ENCODE measurements around the gene RBMS2. TPM values are rescaled to one million over a fixed set of nuclear protein-coding genes. Genes with fewer than 3 reads are reported as not detected.

The RBMS2 gene
- total RNA-seq, 6 donors from 2014 or later, result 43.0 to 113 (median 78.4) TPM

DNA sequence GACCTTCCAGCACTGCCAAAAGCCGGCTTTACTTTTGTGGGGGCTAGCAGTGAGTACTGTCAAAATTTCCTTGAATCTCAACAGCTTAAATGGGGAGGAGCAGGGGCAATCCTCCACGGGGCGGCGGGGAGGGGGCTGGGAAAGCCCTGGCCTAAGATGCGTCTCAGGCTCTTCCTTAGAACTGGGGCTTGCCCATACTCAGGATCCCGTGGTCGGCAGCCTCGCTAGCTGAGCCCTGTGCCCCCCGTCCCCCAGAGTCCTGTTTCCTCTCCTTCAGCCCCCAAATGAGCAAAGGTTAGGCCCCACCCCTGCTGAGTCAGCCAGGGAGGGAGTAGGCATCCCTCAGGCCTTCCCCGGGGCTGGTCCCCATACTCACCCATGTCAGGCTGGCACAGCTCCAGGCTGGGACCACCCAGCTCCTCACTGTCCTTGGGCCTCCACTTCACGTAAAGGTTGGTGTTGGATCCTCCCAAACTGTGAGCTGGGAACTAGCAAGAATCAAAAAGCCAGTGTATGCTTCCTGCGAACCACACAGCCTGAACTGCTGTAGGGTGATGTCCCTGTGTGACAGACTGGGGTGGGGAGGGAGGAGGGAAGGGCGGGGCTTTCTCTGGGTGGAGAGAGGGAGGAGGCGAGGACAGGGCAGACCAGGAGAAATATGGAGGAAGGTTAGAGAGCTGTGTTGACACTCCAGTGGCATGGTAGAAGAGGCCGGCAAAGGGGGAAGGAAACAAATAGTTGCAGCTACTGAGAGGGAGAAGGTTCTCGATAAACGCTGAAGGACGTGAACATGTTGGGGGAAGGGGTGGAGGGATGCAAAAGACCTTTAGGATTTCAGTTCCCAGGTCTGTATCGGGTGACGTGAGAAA is 114.4 kb downstream of the RBMS2 start:
- 0 to 1% methylated on average over 15 to 20 of the region's 20 CpGs for WGBS, 2 donors
- Histone ChIP-seq H3K36me3 (peaks cover 31 to 39% (median 35%) of the 10 kb centered on the region in 4 donors), H3K27ac (peak overlapping the region; percentile 86 to 99 (median 94)), H3K9me3 (no peaks in the 10 kb centered on the region), H3K4me3 (peak overlapping the region; percentile 75 to 83 (median 80)), H3K4me1 (peaks cover 37 to 55% (median 41%) of the 10 kb centered on the region in 4 donors), H3K27me3 (no peaks in the 10 kb centered on the region)
- peak; percentile 79 to 93 for DNase-seq
- ATAC-seq (ENCODE audit: low FRiP score in 2 of 2), result peak; percentile 91 to 95
- peak in 3 of 4 donors; percentile 22 to 78 (median 72) for TF ChIP-seq POLR2A (IDR thresholded peaks at IDR 0.05)
- peak; percentile 55 to 94 for TF ChIP-seq POLR2AphosphoS5 (IDR thresholded peaks at IDR 0.05)
- TF ChIP-seq EP300 (IDR thresholded peaks at IDR 0.05), result peak in 1 of 4 donors; percentile 44
- TF ChIP-seq, protein P1, sequence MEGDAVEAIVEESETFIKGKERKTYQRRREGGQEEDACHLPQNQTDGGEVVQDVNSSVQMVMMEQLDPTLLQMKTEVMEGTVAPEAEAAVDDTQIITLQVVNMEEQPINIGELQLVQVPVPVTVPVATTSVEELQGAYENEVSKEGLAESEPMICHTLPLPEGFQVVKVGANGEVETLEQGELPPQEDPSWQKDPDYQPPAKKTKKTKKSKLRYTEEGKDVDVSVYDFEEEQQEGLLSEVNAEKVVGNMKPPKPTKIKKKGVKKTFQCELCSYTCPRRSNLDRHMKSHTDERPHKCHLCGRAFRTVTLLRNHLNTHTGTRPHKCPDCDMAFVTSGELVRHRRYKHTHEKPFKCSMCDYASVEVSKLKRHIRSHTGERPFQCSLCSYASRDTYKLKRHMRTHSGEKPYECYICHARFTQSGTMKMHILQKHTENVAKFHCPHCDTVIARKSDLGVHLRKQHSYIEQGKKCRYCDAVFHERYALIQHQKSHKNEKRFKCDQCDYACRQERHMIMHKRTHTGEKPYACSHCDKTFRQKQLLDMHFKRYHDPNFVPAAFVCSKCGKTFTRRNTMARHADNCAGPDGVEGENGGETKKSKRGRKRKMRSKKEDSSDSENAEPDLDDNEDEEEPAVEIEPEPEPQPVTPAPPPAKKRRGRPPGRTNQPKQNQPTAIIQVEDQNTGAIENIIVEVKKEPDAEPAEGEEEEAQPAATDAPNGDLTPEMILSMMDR (IDR thresholded peaks at IDR 0.05), result no peak

DNA sequence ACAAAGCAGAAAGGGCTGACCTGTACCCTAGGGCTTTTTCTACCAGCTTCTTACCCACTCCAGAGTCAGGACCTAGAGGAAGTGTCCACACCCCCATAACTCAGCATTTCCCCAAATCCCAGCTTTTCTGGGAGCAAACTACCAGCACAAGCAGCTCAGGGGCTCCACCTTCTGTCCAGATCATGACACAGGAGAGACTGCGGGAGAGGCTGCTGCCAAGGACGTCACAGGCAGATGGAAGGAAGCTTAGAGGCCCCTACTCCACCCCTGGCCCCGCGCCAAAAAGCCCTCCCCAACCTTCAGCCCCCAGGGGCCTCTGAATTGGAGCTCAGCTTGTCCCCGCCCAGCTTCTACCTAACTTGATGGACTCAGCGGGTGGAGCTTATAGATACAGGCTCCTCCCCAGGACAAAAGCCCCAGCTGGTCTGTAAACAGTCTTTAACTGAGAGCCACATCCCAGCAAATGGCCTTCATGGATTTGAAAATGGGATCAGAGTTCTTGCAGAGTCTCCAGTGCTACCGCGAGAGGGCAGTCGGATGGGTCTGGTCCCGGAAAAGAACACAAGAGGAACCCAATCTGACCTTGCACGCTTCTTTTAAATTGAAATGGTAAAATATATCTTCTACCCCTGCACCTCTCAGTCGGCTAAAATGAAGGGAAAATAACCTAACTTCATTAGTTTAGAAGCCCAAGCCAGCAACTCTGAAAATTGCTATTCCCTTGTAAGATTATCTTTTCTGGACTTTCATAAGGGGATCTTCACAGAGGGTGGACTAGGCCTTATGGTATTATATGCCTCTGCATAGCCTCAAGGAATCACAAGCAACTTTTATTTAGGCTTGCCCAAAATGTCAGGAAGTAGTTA is 115.3 kb downstream of the RBMS2 start:
- H3K27ac ChIP-seq, result peak overlapping the region; percentile 86 to 99 (median 94)
- WGBS, 2 donors, result 4% methylated on average over 11 to 12 of the region's 12 CpGs
- DNase-seq (peak; percentile 90 to 99), ATAC-seq (ENCODE audit: low FRiP score in 2 of 2) (peak; percentile 91 to 93)
- H3K36me3 ChIP-seq, result peaks cover 37 to 47% (median 44%) of the 10 kb centered on the region in 4 donors
- no peaks in the 10 kb centered on the region for H3K9me3 ChIP-seq
- TF ChIP-seq EP300 (IDR thresholded peaks at IDR 0.05) (no peak), POLR2A (IDR thresholded peaks at IDR 0.05) (peak in 1 of 4 donors; percentile 5), POLR2AphosphoS5 (IDR thresholded peaks at IDR 0.05) (peak; percentile 11 to 61)
- TF ChIP-seq, protein P1 (IDR thresholded peaks at IDR 0.05), result peak; percentile 37 to 69 (median 52)
- peaks cover 30 to 46% (median 33%) of the 10 kb centered on the region in 4 donors for H3K4me1 ChIP-seq
- H3K4me3 ChIP-seq, result peak overlapping the region; percentile 19 to 83 (median 76)
- H3K27me3 ChIP-seq, result no peaks in the 10 kb centered on the region

DNA sequence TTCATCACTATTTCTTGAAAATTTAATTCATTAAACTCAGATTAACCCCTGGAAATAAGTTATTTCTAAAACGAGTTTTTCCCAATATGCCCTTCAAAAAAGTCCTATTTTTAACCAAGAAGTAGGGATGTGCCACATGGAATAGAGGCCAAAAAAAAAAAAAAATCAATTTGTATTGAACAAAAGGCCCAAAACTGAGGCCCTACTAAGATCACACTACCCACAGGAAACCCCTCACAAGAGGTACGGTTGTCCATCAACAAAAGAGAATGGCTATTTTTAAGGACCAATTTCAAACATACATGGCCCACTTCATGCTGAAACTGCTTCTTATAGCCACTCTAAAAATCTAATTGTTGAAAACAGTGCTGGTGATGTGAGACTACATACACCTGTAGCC is 116.0 kb downstream of the RBMS2 start:
- ATAC-seq (ENCODE audit: low FRiP score in 2 of 2) (no peak), DNase-seq (no peak)
- Histone ChIP-seq H3K4me3 (no peak overlapping the region), H3K9me3 (no peaks in the 10 kb centered on the region), H3K4me1 (peaks cover 23 to 39% (median 26%) of the 10 kb centered on the region in 4 donors), H3K36me3 (peaks cover 44 to 54% (median 51%) of the 10 kb centered on the region in 4 donors), H3K27me3 (no peaks in the 10 kb centered on the region), H3K27ac (peak overlapping the region; percentile 86 to 99 (median 94))
- no peak for TF ChIP-seq POLR2A (IDR thresholded peaks at IDR 0.05)
- no peak for TF ChIP-seq POLR2AphosphoS5 (IDR thresholded peaks at IDR 0.05)
- TF ChIP-seq, protein P1 (IDR thresholded peaks at IDR 0.05), result no peak
- TF ChIP-seq EP300 (IDR thresholded peaks at IDR 0.05), result no peak
- 63 to 66% methylated on average over 2 of the region's 2 CpGs for WGBS, 2 donors

DNA sequence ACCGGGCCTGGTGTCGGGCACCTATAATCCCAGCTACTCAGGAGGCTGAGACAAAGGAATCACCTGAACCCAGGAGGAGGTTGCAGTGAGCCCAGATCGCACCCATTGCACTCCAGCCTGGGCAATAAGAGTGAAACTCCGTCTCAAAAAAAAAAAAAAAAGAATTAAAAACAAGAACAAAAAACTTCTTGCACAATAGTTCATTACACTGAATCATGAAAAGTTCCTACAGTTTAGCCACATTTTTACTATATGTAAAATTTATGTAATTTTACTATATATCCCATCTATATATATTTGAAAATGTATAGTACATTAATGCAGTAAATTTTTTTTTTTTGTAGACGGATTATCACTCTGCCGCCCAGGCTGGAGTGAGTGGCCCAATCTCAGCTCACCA is 119.6 kb downstream of the RBMS2 start:
- TF ChIP-seq POLR2A (IDR thresholded peaks at IDR 0.05), result no peak
- no peak for TF ChIP-seq EP300 (IDR thresholded peaks at IDR 0.05)
- TF ChIP-seq, protein P1 (IDR thresholded peaks at IDR 0.05), result no peak
- TF ChIP-seq POLR2AphosphoS5 (IDR thresholded peaks at IDR 0.05), result no peak
- DNase-seq (no peak), ATAC-seq (ENCODE audit: low FRiP score in 2 of 2) (no peak)
- H3K27ac ChIP-seq, result no peak overlapping the region
- WGBS, 2 donors, result 82 to 87% methylated on average over 6 of the region's 6 CpGs
- no peaks in the 10 kb centered on the region for H3K27me3 ChIP-seq
- peaks cover 60 to 75% (median 65%) of the 10 kb centered on the region in 4 donors for H3K36me3 ChIP-seq
- no peaks in the 10 kb centered on the region for H3K9me3 ChIP-seq
- no peak overlapping the region for H3K4me3 ChIP-seq
- peaks cover 21 to 33% (median 23%) of the 10 kb centered on the region in 4 donors for H3K4me1 ChIP-seq

Measured in upper lobe of left lung (tissue), 6 donors.